IPS DF 4.7 (cell line): Measurements from ENCODE around the gene NFIL3.
"Not testable (repeated sequence)": the region's sequence is repeated elsewhere in the genome, so short reads cannot be mapped to it uniquely, and the experiment has no call there.

Experiments used
- DNase-seq: peaks from one replicate; pipeline ENCODE4 v3.0.0-alpha.2; 2013; ENCODE audit warnings: low spot score; ENCODE audit errors: extremely low read depth

NFIL3 gene, protein sequence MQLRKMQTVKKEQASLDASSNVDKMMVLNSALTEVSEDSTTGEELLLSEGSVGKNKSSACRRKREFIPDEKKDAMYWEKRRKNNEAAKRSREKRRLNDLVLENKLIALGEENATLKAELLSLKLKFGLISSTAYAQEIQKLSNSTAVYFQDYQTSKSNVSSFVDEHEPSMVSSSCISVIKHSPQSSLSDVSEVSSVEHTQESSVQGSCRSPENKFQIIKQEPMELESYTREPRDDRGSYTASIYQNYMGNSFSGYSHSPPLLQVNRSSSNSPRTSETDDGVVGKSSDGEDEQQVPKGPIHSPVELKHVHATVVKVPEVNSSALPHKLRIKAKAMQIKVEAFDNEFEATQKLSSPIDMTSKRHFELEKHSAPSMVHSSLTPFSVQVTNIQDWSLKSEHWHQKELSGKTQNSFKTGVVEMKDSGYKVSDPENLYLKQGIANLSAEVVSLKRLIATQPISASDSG

DNA sequence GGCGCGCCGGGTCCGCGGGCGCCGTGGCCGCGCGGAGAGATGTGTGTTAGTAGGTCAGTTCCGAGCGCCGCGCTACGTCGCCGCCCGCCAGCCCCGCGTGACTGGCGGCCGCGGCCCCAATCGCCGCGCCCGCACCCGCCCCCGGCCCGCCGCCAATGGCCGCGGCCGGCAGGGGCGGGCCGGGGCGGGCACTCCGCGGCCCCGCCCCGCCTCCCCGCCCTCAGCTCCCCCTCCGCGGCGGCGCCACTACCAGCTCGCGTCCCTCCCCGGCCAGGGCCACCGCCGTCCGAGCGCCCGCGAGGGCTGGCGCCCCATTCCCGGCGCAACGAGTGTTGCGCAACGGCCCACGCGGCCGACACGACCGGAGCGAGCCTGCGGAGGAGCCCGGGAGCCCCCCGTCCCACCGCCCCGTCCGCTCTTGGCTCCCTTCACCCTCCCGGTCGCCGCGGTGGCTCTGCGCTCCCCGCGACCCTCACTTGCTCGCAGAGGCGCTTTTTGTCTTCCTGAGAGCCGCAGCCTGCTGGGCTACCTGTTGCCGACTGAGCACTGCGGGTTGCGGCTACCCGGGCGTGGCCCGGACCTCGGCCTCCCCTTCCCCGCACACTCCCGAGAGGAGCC, at the start of gene NFIL3:
Gene NFIL3, minus strand, starts transcription at position 48 of the 618 bp plus-strand sequence. CDS start 13,098 bp downstream, outside the sequence.
- DNase-seq: no peak

DNA sequence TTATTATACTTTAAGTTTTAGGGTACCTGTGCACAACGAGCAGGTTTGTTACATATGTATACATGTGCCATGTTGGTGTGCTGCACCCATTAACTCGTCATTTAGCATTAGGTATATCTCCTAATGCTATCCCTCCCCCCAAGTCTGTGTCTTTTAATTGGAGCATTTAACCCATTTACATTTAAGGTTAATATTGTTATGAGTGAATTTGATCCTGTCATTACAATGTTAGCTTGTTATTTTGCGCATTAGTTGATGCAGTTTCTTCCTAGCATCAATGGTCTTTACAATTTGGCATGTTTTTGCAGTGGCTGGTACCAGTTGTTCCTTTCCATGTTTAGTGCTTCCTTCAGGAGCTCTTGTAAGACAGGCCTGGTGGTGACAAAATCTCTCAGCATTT, 47.9 kb upstream of the NFIL3 start:
- DNase-seq: not testable (repeated sequence)

DNA sequence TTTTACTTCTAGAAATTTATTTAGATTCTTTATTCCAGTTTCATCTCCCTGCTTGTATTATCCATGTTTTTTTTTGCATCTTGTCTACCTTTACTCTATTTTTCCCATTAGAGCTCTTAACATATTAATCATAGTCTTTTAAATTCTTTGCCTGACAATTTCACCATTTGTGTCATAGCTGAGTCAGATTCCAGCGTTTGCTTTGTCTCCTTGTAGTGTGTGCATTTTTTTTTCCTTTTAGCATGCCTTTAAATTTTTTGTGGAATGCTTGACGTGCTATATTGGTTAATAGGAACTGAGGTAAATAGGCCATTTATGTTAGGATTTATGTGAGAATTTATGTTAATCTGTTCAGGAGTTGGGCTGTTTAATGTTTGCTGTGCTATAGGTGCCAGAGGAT, 41.8 kb upstream of the NFIL3 start:
- no peak for DNase-seq

DNA sequence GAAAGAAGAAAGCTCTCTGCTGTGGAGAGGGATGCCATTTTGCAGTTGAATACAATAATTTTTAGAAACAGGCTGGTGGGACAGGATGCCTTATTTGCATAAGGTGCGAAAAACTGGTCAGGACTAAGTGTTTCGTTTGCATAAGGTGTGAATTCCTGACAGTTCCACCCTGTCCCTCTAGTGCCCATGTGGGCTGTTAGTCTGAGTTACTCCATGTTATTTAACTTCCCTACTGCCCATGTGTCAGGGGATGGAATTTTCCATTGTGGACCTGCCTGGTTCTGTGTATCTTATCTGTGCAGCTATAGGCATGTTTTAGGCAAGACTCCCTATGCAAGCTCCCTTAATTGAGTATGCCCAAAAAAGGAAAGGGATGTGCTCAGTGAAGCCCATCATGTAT, 35.3 kb upstream of the NFIL3 start:
- DNase-seq: no peak

DNA sequence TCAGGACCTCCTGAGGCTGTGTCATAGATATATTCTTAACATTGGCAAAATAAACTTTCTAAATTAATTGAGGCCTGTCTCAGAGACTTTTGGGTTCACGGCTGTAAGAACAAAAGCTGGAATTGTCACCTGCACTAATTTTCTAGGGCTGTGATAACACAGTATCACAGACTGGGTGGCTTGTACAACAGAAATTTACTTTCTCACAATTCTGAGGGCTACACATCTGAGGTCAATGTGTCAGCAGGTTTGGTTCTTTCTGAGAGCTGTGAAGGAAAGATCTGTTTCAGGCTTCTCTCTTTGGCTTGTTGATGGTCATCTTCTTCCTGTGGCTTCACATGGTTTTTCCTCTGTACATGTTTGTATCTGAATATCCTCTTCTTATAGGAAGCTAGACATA, 29.2 kb upstream of the NFIL3 start:
- no peak for DNase-seq

DNA sequence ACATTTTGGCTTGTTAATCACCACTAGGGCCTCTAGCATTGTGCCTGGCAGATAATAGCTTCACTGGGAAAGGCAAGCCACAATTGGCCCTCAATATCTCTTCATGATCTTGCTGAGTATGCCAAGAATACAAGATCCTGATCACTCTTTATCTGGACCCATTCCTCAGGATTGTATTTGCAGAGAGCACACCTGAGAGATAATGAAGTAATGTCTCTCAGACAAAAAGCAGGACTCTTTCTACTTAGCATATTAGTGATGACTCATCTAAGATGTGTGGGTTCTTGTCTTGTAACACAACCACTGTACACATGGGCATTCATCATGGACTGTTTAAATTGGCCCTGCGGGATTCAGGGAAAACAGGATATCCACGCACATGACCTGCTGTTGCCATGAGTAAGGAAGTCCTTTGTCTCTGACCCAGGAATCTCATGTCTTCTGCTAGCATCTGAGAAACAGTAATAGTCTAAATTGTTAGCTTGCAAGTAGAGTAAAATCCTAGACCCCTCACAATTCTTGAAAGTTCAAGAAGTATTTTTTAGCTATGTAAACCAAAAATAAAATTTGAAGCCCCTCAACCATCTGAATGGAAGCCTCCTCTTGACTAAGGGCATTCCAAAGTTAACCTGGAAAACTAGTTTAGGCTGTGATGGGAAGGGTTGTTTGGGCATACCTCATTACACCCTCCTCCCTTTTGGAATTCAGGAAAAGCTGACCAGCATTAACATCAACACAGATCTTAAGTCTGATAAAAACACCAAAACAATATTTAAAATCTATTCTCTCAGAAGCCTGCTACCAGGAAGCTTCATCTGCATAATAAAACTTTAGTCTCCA, 28.0 kb upstream of the NFIL3 start:
- no peak for DNase-seq

DNA sequence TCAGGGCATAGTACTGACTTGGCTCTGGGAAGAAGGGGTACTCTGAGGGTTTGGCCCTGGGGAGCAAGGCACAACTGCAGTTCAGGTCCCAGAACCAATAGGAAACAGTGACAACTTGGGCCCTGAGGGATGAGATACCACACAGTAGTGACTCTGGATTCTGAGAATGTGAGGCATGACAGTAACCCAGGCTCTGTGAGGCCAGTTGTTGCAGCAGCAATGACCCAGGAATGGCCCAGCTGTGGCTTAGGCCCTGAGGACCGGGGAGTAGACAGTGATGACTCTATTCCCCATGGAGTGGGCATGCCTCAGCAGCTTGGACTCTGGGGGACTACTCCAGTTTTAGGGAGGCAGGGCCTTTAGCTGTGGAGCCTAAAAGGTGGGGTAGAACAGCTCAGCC, 21.5 kb upstream of the NFIL3 start:
- DNase-seq: no peak

DNA sequence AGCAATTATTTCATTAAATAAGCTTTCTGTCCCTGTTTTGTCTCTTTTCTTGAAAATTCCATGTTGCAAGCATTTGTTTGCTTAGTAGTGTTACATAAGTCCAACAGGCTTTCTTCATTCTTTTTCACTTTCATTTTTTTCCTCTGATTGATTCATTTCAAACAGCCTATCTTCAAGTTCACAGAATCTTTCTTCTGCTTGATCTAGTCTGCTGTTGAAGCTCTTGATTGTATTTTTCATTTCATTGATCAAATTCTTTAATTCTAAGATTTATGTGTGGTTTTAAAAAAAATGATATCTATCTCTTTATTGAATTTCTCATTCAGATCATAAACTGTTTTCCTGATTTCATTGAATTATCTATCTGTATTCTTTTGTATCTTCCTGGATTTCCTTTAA, 20.4 kb upstream of the NFIL3 start:
- DNase-seq: no peak

DNA sequence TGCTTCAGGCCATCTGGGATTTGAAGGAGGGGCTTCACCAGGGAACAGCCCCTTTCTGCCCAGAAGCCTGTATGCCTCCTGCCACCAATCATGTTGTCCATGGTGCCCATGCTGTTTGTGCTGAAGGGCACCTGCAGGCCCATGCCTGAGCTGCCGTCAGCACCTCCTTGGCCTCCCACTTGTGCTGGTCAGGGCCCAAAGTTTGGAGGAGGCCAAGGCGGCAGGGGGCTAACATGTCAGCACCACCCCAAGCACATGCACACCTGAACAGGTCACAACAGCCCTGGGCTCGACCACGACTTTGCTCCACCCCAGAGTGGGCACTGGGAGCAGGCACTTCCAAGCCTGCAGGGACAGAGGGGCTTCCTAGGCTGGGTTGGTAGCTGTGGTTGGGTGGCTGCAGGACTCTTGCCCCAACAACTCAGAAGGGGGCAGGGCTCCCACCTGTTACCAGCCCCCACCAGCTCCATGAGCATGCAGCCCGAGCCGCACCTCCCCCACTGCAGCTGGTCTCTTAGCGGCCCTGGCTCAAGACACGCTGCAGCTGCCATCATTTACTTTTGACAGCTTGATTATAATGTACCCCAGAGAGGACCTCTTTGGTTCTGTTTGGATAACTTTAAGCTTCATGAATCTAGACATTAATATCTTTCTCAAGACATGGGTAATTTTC, 19.8 kb upstream of the NFIL3 start:
- no peak for DNase-seq

DNA sequence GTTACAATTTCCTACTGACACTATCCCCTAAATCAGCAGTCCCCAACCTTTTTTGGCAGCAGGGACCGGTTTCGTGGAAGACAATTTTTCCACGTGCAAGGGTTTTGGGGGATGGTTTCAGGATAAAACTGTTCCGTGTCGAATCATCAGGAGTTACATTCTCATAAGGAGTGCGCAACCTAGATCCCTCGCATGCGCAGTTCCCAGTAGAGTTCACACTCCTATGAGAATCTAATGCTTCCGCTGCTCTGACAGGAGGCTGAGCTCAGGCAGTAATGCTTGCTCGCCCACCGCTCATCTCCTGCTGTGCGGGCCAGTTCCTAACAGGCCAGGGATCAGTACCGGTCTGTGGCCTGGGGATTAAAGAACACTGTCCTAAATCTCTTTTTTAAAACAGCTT, 13.2 kb upstream of the NFIL3 start:
- DNase-seq: no peak

DNA sequence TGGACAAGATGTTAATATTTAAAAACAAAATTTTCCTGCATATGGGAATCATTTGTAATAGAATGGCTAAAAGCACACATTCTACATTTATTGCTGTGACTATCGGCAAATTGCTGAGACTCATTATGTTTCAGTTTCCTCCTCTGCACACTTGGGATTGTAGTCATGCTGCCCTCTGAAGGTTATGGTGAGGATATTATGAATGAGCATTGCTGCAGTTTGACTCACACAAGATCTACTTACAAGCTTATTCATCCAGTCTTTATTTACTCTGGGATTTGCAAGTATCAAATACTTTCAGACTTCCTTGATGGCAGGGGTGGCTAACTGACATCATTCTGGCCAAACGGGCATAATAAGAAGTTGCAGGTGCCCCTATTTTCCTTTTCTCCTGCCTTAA, 9.5 kb upstream of the NFIL3 start:
- no peak for DNase-seq

DNA sequence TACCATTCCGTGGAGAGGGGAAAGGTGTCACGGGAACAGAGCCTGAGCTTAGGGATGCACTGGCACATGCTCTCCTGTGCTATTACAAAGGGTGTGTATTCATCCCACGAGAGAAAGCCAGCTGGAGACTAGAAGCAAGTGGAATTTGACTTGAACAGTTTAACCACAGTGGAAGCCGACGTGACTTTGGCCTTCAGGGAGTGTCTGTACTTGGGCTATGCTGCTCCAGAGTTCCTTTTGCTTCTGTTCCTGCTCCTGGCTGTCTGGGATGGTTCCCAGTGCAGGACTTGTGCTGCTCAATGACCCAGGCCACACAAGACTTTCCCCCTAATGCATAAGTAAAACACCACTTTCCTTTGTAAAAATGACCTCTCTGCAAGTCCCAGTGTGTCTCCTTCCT, 7.9 kb upstream of the NFIL3 start:
- DNase-seq: no peak

DNA sequence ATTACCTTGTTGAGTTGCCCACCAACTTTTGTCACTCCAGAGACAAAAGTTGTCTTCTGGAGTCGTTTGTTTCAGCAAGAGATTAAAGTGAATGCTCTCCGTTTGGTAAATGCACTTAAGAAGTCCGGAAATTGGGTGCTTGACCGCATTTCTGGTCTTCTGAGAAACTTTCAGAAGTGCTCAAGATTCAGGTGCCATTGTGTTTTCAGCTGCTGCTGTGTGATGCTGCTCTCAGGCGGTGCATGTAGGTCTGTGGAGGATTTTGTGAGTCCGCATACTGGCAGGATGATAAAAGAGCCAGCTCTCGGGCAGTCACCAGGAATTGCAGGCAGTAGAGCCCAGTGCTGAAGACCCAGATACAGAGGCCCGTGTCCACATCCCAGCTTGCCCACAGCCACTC, 5.9 kb upstream of the NFIL3 start:
- no peak for DNase-seq

DNA sequence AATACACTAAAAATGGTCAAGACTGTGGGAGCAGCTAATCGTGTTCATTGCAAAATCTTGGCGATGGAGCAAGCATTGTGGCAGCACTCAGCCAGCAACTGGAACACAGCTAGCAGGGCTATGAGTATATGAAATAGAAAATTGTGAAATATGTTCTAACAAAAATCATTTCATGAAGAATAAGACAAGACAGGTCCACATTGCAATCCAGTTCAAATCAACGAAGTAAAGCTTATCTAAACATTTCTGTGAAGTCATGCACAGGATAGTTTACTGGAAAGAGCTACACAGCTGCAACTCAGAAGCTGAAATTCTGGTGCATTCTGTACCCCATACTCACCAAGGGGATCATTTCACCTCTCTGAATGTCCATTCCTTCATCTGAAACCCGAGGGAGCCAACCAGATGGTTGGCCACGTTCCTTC, 5.3 kb upstream of the NFIL3 start:
- DNase-seq: no peak

DNA sequence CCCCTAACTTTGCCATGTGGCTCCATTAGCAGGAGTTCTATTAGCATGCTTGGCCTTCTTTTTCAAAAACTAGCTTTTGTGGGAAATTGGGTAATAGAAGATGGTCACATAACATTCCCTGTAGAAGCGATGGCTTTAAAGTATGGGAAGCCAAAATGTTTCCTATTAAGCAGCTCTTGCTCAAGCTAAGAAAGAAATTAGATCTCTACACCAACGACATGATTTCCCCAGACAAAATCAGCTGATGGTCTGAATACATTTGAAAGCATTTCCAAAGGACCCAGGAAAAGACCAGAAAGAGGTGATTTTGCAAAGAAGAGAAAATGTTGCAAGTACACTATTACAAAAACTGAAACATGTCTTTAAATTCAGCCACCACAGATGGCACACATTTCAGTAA, 4.8 kb upstream of the NFIL3 start:
- DNase-seq: no peak

DNA sequence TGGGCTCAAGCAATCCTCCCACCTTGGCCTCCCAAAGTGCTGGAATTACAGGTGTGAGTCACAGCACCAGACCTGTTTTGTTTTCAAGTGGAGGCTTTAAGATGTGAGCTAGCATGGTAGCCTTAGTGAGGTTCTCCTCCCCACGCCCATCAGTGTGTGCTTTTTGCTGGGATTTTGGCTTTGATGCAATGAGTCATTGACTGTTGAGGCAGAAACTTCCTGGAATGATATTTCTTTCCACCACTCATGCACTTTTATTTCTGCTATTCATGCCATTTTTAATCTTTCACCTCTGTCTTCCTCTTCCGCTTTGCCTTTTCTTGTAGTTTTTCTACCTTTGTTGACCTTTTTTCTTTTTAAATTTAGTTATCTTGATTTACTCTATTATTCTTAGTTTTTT, 4.2 kb upstream of the NFIL3 start:
- no peak for DNase-seq

DNA sequence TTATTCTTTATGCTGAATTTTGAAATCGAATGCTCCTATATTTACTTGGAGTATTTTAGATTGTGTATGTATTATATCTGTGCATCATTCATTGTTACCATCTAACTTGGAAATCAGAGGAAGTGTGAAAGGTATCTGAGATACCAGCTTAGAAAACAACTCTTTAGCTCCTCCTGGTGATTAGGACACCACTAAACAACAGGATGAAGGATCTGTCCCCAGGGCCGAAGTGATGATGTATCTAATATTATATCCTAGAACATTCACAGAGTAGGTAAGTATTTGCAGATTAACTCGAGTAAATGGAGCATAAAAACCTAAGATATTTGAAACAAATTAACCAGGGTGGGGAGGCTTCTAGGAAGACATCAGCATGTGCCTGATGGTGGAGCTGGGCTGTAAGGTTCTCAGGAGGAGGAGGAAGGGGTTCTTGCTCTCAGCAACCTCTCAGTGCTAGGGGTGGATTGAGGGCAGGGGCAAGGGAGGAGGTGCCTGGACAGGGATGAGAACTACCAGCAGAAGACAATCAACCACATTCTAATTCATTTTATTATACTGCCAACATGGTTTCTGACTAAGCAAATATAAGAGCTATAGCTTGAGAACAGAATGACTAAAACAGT, 2.6 kb upstream of the NFIL3 start:
- DNase-seq: no peak

DNA sequence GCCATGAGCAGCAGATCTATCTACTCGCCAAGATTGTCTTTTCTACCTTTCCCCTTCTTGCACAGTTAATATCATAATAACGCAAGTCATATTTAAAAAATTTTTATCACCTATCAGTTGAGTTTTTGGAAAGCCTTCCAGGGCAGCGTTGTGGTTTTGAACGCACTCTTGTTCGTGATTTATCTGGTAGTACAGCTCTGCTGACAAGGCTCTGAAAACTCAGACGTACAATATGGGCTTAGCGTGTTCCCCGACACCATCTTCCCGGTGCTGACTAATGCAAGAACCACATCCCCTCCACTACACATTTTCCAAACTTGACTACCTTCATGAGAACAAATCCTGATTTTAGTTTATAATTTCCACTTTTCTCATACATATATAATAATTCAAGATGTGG, 1.6 kb upstream of the NFIL3 start:
- no peak for DNase-seq

DNA sequence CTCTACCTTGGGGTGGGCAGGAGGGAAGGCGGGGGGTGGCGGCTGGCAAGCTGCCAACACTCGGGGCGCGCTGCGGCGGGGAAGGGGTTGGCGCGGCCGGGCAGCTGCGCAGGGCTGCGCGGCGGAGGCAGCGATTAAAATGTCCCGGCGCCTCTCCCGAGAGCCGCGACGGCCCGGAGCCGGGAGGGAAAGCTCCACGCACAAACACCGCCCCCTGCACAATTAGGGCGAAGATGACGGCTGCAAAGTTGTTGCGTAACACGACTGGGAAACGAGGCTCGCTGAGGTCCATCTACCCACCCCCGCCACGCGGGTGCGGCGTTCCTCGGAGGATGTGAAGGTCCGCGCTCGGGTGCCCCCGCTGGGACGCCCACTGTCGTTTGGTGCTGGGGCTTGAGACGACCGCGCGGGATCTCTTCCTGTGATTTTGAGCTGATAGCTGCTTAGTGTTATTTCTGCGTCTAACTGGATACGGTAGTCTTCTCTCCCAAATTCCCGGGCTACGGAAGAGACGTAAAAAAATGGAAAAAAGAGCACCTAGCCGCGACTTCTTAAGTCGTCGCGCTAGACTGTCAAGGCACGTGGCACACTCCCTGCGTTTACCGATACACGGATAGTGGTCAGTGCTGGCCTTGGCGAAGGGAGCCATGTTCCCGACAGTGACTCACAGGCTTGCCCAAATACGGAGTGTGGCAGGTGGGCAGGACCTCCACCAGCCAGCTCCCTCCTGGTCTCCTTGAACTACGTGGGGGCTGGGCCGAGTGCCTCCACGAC, 958 bp upstream of the NFIL3 start:
- no peak for DNase-seq
